Keratinocyte (primary cell): ENCODE results near the gene ADRM1. TPM values are rescaled to one million over a fixed set of nuclear protein-coding genes. Genes with fewer than 3 reads are reported as not detected.

Experiments
- DNase-seq: peaks from one replicate; pipeline ENCODE4 v3.0.0-alpha.2; 2011; ENCODE audit warnings: low read depth, missing footprints, low spot score
- FAIRE-seq: peaks from 2 replicates; lab custom pipeline; 2011; peaks lifted over from hg19 to GRCh38; lab: Jason Lieb, UNC
- H2AFZ ChIP-seq: 2 replicates; pipeline ENCODE4 v1.6.0; 2012; ENCODE audit warnings: low read length, control low read depth, inconsistent platforms; ENCODE audit not compliant: control insufficient read depth
- H3K27ac ChIP-seq: 2 replicates; pipeline ENCODE4 v1.5.1; 2011; ENCODE audit warnings: low read length; ENCODE audit not compliant: control insufficient read depth, insufficient read depth
- H3K27me3 ChIP-seq: 3 replicates; pipeline ENCODE4 v1.6.0; 2011; ENCODE audit warnings: low read length; ENCODE audit not compliant: control insufficient read depth, insufficient read depth; ENCODE audit errors: extremely low read depth
- H3K36me3 ChIP-seq, 2 experiments: 2 replicates in 1 of 2; 3 replicates in 1 of 2; pipeline ENCODE4 v1.5.1; 2011; ENCODE audit warnings: low read length in 2 of 2, mild to moderate bottlenecking in 1 of 2; ENCODE audit not compliant: control insufficient read depth in 2 of 2, insufficient read depth in 2 of 2; ENCODE audit errors: extremely low read depth in 1 of 2
- H3K4me1 ChIP-seq: 3 replicates; pipeline ENCODE4 v1.5.1; 2011; ENCODE audit warnings: low read length; ENCODE audit not compliant: control insufficient read depth, insufficient read depth; ENCODE audit errors: extremely low read depth
- H3K4me2 ChIP-seq: 3 replicates; pipeline ENCODE4 v1.6.0; 2011; ENCODE audit warnings: low read depth, low read length; ENCODE audit not compliant: control insufficient read depth, insufficient read depth; ENCODE audit errors: extremely low read depth
- H3K4me3 ChIP-seq, 3 experiments: fragments of 200-600 bp in 1 of 3; sonication (generic) in 1 of 3; 2 replicates in 2 of 3; 3 replicates in 1 of 3; pipeline ENCODE4 v1.5.1; 2011 to 2016; ENCODE audit warnings: low read length in 3 of 3, mild to moderate bottlenecking in 3 of 3, control low read depth in 2 of 3, inconsistent platforms in 1 of 3, low read depth in 1 of 3, mixed read lengths in 1 of 3, mixed run types in 1 of 3, moderate library complexity in 1 of 3; ENCODE audit not compliant: control insufficient read depth in 2 of 3, insufficient read depth in 2 of 3; ENCODE audit errors: extremely low read depth in 1 of 3
- H3K79me2 ChIP-seq: 2 replicates; pipeline ENCODE4 v1.6.0; 2012; ENCODE audit warnings: low read length; ENCODE audit not compliant: control insufficient read depth, insufficient read depth
- H3K9ac ChIP-seq: 3 replicates; pipeline ENCODE4 v1.6.0; 2011; ENCODE audit warnings: low read length; ENCODE audit not compliant: control insufficient read depth, insufficient read depth; ENCODE audit errors: extremely low read depth
- H3K9me1 ChIP-seq: 3 replicates; pipeline ENCODE4 v1.6.0; 2011; ENCODE audit warnings: low read length; ENCODE audit not compliant: control insufficient read depth, insufficient read depth; ENCODE audit errors: extremely low read depth
- H3K9me3 ChIP-seq: 2 replicates; pipeline ENCODE4 v1.5.1; 2012; ENCODE audit warnings: low read depth, low read length; ENCODE audit not compliant: control insufficient read depth
- H4K20me1 ChIP-seq: 3 replicates; pipeline ENCODE4 v1.6.0; 2011; ENCODE audit warnings: low read length; ENCODE audit not compliant: control insufficient read depth, insufficient read depth; ENCODE audit errors: extremely low read depth
- EZH2 ChIP-seq: IDR thresholded peaks from one replicate; pipeline ENCODE4 v1.6.1; 2012; ENCODE audit warnings: inconsistent platforms, mild to moderate bottlenecking, low read length, moderate library complexity
- dilution Hi-C: fragments of 300-500 bp; cut with MboI; formaldehyde crosslinking; loops from one replicate; pipeline ENCODE4 v1.7.0; 2020; ENCODE audit warnings: low sequenced_read_pairs; ENCODE audit not compliant: extremely low pct_ligation_motif_present
- polyA plus RNA-seq, 5 experiments: library from polyadenylated mRNA; depleted of rRNA in 3 of 5; stranded (reverse) in 3 of 5; stranded (forward) in 1 of 5; unstranded in 1 of 5; fragments of >200 nt; gene quantifications; 1 replicate in 1 of 5; 2 replicates in 3 of 5; 3 replicates in 1 of 5; pipeline versions ENCODE4 v1.2.1 to v1.2.3, GENCODE V29; 2011 to 2012; ENCODE audit warnings: missing spikeins in 2 of 5, low read depth in 1 of 5, low replicate concordance in 1 of 5
- TF ChIP-seq, protein P1 (sequence below), 3 experiments: IDR thresholded peaks in 1 of 3; conservative IDR thresholded peaks in 1 of 3; optimal IDR thresholded peaks in 1 of 3; 2 replicates in 2 of 3; 3 replicates in 1 of 3; pipeline versions ENCODE3 to v1.5.1; 2011; ENCODE audit warnings: low read length in 3 of 3, mild to moderate bottlenecking in 3 of 3, moderate library complexity in 2 of 3, control low read depth in 1 of 3, inconsistent platforms in 1 of 3; ENCODE audit not compliant: insufficient read depth in 2 of 3; ENCODE audit errors: extremely low read depth in 1 of 3

Gene ADRM1
- polyA plus RNA-seq, 1 donor (not counting 4 experiments of a cell fraction or from before 2014, with no cell fraction given) = 91.4 TPM

DNA sequence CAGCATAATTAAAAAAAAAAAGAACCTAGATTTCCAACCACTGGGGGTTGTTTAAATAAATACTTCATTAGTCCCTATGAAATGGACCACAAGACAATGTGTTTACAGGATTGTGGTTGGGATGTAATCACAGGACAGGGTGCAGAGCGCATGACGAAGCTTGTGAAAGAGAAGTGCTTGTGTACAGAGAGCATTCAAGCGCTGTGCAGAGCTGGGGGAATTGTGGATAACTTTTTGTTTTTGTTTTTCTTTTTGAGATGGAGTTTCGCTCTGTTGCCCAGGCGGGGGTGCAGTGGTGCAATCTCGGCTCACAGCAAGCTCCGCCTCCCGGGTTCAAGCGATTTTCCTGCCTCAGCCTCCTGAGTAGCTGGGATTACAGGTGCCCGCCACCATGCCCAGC is 42.0 kb downstream of the ADRM1 start:
- no peaks in the 10 kb centered on the region for H3K27me3 ChIP-seq
- FAIRE-seq (no peak), DNase-seq (no peak)
- peaks cover 44 to 50% of the 10 kb centered on the region in 2 experiments for H3K36me3 ChIP-seq
- no peak overlapping the region for H3K9ac ChIP-seq
- H3K4me1 ChIP-seq = peaks cover 2% of the 10 kb centered on the region
- H3K9me3 ChIP-seq = no peaks in the 10 kb centered on the region
- dilution Hi-C loops = no loop called here
- H3K9me1 ChIP-seq = no peaks in the 10 kb centered on the region
- H2AFZ ChIP-seq = no peak overlapping the region
- no peak for TF ChIP-seq EZH2
- TF ChIP-seq, protein P1, sequence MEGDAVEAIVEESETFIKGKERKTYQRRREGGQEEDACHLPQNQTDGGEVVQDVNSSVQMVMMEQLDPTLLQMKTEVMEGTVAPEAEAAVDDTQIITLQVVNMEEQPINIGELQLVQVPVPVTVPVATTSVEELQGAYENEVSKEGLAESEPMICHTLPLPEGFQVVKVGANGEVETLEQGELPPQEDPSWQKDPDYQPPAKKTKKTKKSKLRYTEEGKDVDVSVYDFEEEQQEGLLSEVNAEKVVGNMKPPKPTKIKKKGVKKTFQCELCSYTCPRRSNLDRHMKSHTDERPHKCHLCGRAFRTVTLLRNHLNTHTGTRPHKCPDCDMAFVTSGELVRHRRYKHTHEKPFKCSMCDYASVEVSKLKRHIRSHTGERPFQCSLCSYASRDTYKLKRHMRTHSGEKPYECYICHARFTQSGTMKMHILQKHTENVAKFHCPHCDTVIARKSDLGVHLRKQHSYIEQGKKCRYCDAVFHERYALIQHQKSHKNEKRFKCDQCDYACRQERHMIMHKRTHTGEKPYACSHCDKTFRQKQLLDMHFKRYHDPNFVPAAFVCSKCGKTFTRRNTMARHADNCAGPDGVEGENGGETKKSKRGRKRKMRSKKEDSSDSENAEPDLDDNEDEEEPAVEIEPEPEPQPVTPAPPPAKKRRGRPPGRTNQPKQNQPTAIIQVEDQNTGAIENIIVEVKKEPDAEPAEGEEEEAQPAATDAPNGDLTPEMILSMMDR (optimal IDR thresholded peaks at IDR 0.05 in 1 of 3, IDR thresholded peaks at IDR 0.05 in 1 of 3, conservative IDR thresholded peaks at IDR 0.05 in 1 of 3; ENCODE audit: extremely low read depth in 1 of 3, insufficient read depth in 2 of 3, low read length in 3 of 3) = no peak
- H3K27ac ChIP-seq = no peak overlapping the region
- no peak overlapping the region for H3K4me3 ChIP-seq
- no peaks in the 10 kb centered on the region for H4K20me1 ChIP-seq
- H3K79me2 ChIP-seq = peaks cover 4% of the 10 kb centered on the region
- H3K4me2 ChIP-seq = no peak overlapping the region

DNA sequence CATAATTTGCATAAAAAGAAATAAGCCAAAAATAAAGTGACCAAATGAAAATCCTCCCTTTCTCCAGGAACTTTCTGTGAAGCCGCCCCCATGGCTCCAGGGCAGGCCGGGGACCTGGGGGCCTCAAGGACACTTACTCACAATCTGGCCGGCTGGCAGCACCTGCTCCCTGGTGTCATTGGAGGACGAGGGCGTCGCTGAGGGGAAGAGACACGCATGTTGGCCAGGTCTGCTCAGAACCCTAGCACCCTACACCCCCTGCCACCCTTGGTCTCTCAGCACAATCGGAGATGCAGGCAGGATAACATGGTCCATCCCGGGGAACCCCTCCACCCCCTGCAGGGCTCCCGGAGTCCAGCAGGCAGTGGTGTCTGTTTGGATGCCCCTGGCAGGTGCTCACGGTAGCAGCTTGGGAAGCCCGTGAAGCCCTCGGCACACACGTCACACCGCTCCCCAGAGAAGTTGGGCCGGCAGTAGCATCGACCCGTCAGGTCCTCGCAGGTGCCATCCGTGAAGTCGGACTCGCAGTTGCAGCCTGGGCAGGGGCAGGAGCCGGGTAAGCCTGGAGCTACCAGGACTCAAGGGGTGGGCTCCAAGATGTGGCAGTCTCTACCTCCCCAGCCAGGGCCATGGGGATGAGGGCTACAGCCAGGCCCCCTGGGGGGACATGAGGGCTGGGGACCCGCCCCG is 43.0 kb downstream of the ADRM1 start:
- H3K79me2 ChIP-seq = peaks cover 4% of the 10 kb centered on the region
- H3K4me2 ChIP-seq = no peak overlapping the region

More for the DNA sequence above, 43.0 kb downstream of the ADRM1 start:
- DNase-seq (no peak), FAIRE-seq (no peak)
- dilution Hi-C loops = no loop called here
- H3K27me3 ChIP-seq = no peaks in the 10 kb centered on the region
- TF ChIP-seq EZH2 = no peak
- TF ChIP-seq, protein P1 (optimal IDR thresholded peaks at IDR 0.05 in 1 of 3, IDR thresholded peaks at IDR 0.05 in 1 of 3, conservative IDR thresholded peaks at IDR 0.05 in 1 of 3; ENCODE audit: extremely low read depth in 1 of 3, insufficient read depth in 2 of 3, low read length in 3 of 3) = no peak
- H3K36me3 ChIP-seq = peaks cover 40 to 46% of the 10 kb centered on the region in 2 experiments
- H3K4me1 ChIP-seq = peaks cover 12% of the 10 kb centered on the region
- H3K4me3 ChIP-seq = no peak overlapping the region
- H3K9me1 ChIP-seq = no peaks in the 10 kb centered on the region
- no peaks in the 10 kb centered on the region for H4K20me1 ChIP-seq
- H3K9me3 ChIP-seq = no peaks in the 10 kb centered on the region
- H3K9ac ChIP-seq = no peak overlapping the region
- H2AFZ ChIP-seq = no peak overlapping the region
- no peak overlapping the region for H3K27ac ChIP-seq
